Adrenal gland (tissue), 12 donors: ENCODE measurements around the gene PRRG1. TPM values are rescaled to one million over a fixed set of nuclear protein-coding genes. Genes with fewer than 3 reads are reported as not detected.
A peak's percentile ranks its signal among the peaks of the same experiment; 100 is the strongest.
"Not testable (repeated sequence)": the region's sequence is repeated elsewhere in the genome, so short reads cannot be mapped to it uniquely, and the experiment has no call there.

ENCODE experiments used
- DNase-seq, 7 donors: peaks; one replicate each; pipeline ENCODE4 v3.0.0-alpha.2; 2019 to 2020
- H3K27ac ChIP-seq, 5 donors: fragments of 200-600 bp; sonication (generic) in 4 of 5; 1 replicate in 3 of 5; 2 replicates in 2 of 5; pipeline versions ENCODE4 v1.5.1 to v1.8.0; 2016 to 2020; ENCODE audit warnings: mild to moderate bottlenecking in 1 of 5
- H3K27me3 ChIP-seq: fragments of 200-600 bp; 2 replicates; pipeline ENCODE4 v1.8.0; 2021
- H3K36me3 ChIP-seq, 2 donors: fragments of 200-600 bp; replicated peaks in 1 of 2; 1 replicate in 1 of 2; 2 replicates in 1 of 2; pipeline versions ENCODE4 v1.5.1 to v1.8.0; 2018 to 2022
- H3K4me1 ChIP-seq, 2 donors: fragments of 200-600 bp; replicated peaks in 1 of 2; 1 replicate in 1 of 2; 2 replicates in 1 of 2; pipeline versions ENCODE4 v1.5.1 to v1.8.0; 2018 to 2021
- H3K4me3 ChIP-seq, 4 donors: fragments of 200-600 bp; sonication (generic) in 3 of 4; one replicate each; pipeline ENCODE4 v1.5.1; 2016 to 2018
- H3K9me3 ChIP-seq, 3 donors: fragments of 200-600 bp; sonication (generic) in 1 of 3; replicated peaks in 1 of 3; 1 replicate in 2 of 3; 2 replicates in 1 of 3; pipeline versions ENCODE4 v1.5.1 to v1.8.0; 2016 to 2021
- POLR2A ChIP-seq, 2 donors: fragments of 450-650 bp; IDR thresholded peaks; one replicate each; pipeline ENCODE4 v1.6.1; 2017; ENCODE audit warnings: antibody characterized with exemption in 2 of 2, mild to moderate bottlenecking in 2 of 2, moderate library complexity in 1 of 2
- WGBS, 4 donors: extraction: QIAGEN DNeasy Blood & Tissue Kit in 2 of 4; methylation state at CpG; one replicate each; pipeline versions ENCODE4 v1.1.5 to v1.1.7; 2013 to 2017; 5-methylcytosine and 5-hydroxymethylcytosine counted together
- intact Hi-C, 2 donors: fragments of 100-400 bp; cut with DNase I; formaldehyde crosslinking; loops; one replicate each; pipeline versions ENCODE4 v1.14.1 to v1.15.0; 2022 to 2023
- polyA plus RNA-seq, 3 donors: library from polyadenylated mRNA; stranded (reverse); fragments of 200-250 nt in 2 of 3; fragments of 350-450 nt in 1 of 3; fragmentation: Illumina TruSeq in 1 of 3; extraction: RNeasy Lipid Tissue Mini Kit (QIAGEN cat#74804) in 1 of 3; gene quantifications; one replicate each; pipeline ENCODE4 v1.2.3, GENCODE V29; 2013 to 2014
- total RNA-seq, 9 donors: library from RNA; depleted of rRNA in 4 of 9; stranded (reverse); fragments of >200 nt in 4 of 9; fragments of 120-200 nt in 1 of 9; fragmentation: NEBNext Ultra II Directional in 1 of 9; extraction: Animal tissue kit (Norgen Biotek cat#: 25700) in 1 of 9; gene quantifications; one replicate each; pipeline versions ENCODE4 v1.1.0 to v1.2.4, GENCODE V29; 2013 to 2023
- TF ChIP-seq, protein P1 (sequence below), 6 experiments: fragments of 450-650 bp in 4 of 6; fragments of 200-600 bp in 2 of 6; sonication (generic) in 1 of 6; IDR thresholded peaks; 1 replicate in 5 of 6; 2 replicates in 1 of 6; pipeline versions ENCODE4 v1.5.1 to v1.8.0; 2016 to 2021; ENCODE audit warnings: antibody characterized with exemption in 6 of 6, mild to moderate bottlenecking in 2 of 6, moderate library complexity in 1 of 6
- donor health status: healthy with polysubstance abuse.
- donor health status: Bipolar disorder and iron deficiency.
- donor health status: DM: yes; HTN: yes; CAD: no.
- donor health status: DM: no; HTN: no; CAD: no.
- donor health status: DM: no; HTN: no; CAD: no.
- donor health status: DM: yes; HTN: yes; CAD: no.

The PRRG1 gene
- total and polyA plus RNA-seq, 12 donors = 2.4 to 23.8 (median 10.1) TPM

- no peaks in the 10 kb centered on the region for H3K9me3 ChIP-seq
- H3K36me3 ChIP-seq = no peaks in the 10 kb centered on the region
- 73 to 93% (median 87%) methylated on average over 1 of the region's 1 CpG for WGBS, 4 donors
- H3K4me1 ChIP-seq = no peaks in the 10 kb centered on the region
- intact Hi-C loops = no loop called here
- no peaks in the 10 kb centered on the region for H3K27me3 ChIP-seq
- H3K27ac ChIP-seq = no peak overlapping the region
- no peak for DNase-seq
- no peak overlapping the region for H3K4me3 ChIP-seq
- TF ChIP-seq, protein P1, sequence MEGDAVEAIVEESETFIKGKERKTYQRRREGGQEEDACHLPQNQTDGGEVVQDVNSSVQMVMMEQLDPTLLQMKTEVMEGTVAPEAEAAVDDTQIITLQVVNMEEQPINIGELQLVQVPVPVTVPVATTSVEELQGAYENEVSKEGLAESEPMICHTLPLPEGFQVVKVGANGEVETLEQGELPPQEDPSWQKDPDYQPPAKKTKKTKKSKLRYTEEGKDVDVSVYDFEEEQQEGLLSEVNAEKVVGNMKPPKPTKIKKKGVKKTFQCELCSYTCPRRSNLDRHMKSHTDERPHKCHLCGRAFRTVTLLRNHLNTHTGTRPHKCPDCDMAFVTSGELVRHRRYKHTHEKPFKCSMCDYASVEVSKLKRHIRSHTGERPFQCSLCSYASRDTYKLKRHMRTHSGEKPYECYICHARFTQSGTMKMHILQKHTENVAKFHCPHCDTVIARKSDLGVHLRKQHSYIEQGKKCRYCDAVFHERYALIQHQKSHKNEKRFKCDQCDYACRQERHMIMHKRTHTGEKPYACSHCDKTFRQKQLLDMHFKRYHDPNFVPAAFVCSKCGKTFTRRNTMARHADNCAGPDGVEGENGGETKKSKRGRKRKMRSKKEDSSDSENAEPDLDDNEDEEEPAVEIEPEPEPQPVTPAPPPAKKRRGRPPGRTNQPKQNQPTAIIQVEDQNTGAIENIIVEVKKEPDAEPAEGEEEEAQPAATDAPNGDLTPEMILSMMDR (IDR thresholded peaks at IDR 0.05) = no peak
- TF ChIP-seq POLR2A (IDR thresholded peaks at IDR 0.05) = no peak
These were observed 76.2 kb downstream of the PRRG1 start for GRCh38 chrX:37425370-37425769.

DNA sequence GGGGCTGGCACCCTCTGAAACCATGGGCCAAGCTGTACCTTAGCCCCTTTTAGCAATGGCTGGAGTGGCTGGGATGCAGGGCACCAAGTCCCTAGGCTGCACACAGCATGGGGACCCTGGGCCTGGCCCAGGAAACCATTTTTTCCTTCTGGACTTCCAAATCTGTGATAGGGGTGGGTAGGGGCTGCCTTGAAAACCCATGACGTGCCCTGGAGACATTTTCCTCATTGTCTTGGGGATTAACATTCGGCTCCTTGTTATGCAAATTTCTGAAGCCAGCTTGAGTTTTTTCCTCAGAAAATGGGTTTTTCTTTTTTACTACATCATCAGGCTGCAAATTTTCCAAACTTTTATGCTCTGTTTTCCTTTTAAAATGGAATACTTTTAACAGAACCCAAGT is 79.8 kb downstream of the PRRG1 start:
- WGBS, 4 donors = 44 to 100% (median 68%) methylated on average over 2 of the region's 2 CpGs
- H3K27me3 ChIP-seq, DNase-seq, H3K4me1 ChIP-seq, H3K36me3 ChIP-seq, intact Hi-C loops, H3K4me3 ChIP-seq, H3K9me3 ChIP-seq, H3K27ac ChIP-seq: not testable (repeated sequence)

DNA sequence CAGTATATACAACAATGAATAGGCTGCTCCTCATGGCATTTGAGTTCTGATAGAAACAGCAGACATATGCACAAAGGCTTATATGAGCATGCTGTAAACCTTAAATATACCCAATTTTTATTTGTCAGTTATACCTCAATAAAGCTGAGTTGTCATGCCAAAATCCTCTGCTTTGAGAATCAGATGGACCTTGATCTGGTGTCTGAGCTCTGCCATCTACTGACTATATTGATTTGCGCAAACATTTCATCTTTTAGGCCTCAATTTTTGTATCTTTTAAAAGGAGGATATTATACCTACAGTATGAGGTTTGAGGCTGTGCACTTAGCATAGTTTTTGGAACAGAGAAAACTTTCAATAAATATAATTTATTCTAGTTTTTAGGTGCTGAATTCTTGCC is 85.2 kb downstream of the PRRG1 start:
- WGBS, 4 donors = 87 to 100% (median 98%) methylated on average over 1 of the region's 1 CpG

GRCh38 chrX:37437160-37437559 is 88.0 kb downstream of the PRRG1 start:
- WGBS, 4 donors = 20 to 50% (median 31%) methylated on average over 1 of the region's 1 CpG
- TF ChIP-seq POLR2A (IDR thresholded peaks at IDR 0.05) = no peak
- TF ChIP-seq, protein P1 (IDR thresholded peaks at IDR 0.05) = no peak
- H3K36me3 ChIP-seq = no peaks in the 10 kb centered on the region
- intact Hi-C loops = no loop called here
- DNase-seq = peak in 5 of 7 donors; percentile 14 to 50 (median 22)
- no peaks in the 10 kb centered on the region for H3K9me3 ChIP-seq
- H3K27me3 ChIP-seq = no peaks in the 10 kb centered on the region
- H3K27ac ChIP-seq = no peak overlapping the region
- H3K4me1 ChIP-seq = no peaks in the 10 kb centered on the region
- no peak overlapping the region for H3K4me3 ChIP-seq

More for the DNA sequence above, 85.2 kb downstream of the PRRG1 start:
- H3K27ac ChIP-seq = no peak overlapping the region
- H3K9me3 ChIP-seq = no peaks in the 10 kb centered on the region
- no peaks in the 10 kb centered on the region for H3K36me3 ChIP-seq
- no peak for TF ChIP-seq POLR2A (IDR thresholded peaks at IDR 0.05)
- TF ChIP-seq, protein P1 (IDR thresholded peaks at IDR 0.05) = no peak
- H3K4me3 ChIP-seq = no peak overlapping the region
- no peaks in the 10 kb centered on the region for H3K4me1 ChIP-seq
- intact Hi-C loops = no loop called here
- no peaks in the 10 kb centered on the region for H3K27me3 ChIP-seq
- no peak for DNase-seq

DNA sequence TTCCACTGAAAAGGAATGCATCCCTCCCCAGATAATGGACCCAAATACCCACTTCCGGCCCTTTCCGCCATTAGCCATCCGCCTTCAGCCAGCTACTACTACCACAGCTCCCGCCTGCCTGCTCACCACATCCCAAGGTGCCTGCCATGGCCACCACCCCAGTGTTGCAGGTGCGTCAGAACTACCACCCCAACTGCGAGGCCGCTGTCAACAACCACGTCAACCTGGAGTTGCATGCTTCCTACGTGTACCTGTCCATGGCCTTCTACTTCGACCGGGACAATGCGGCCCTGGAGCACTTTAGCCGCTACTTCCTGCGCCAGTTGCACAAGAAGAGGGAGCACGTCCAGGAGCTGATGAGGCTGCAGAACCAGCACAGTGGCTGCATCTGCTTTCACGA is 92.2 kb downstream of the PRRG1 start:
- intact Hi-C loops = no loop called here
- H3K9me3 ChIP-seq = no peaks in the 10 kb centered on the region
- H3K4me1 ChIP-seq = no peaks in the 10 kb centered on the region
- no peak for TF ChIP-seq POLR2A (IDR thresholded peaks at IDR 0.05)
- TF ChIP-seq, protein P1 (IDR thresholded peaks at IDR 0.05) = no peak
- WGBS, 4 donors = 93 to 100% (median 97%) methylated on average over 4 to 16 of the region's 16 CpGs
- no peak overlapping the region for H3K4me3 ChIP-seq
- no peaks in the 10 kb centered on the region for H3K36me3 ChIP-seq
- H3K27ac ChIP-seq = no peak overlapping the region
- no peak for DNase-seq
- H3K27me3 ChIP-seq = no peaks in the 10 kb centered on the region
